ENCODE results near the gene METTL2B. TPM values are rescaled to one million over a fixed set of nuclear protein-coding genes. Genes with fewer than 3 reads are reported as not detected.
"Not testable (repeated sequence)": the region's sequence is repeated elsewhere in the genome, so short reads cannot be mapped to it uniquely, and the experiment has no call there.

The METTL2B gene
- total RNA-seq, 6 donors from 2014 or later = 17.8 to 24.5 (median 21.2) TPM

DNA sequence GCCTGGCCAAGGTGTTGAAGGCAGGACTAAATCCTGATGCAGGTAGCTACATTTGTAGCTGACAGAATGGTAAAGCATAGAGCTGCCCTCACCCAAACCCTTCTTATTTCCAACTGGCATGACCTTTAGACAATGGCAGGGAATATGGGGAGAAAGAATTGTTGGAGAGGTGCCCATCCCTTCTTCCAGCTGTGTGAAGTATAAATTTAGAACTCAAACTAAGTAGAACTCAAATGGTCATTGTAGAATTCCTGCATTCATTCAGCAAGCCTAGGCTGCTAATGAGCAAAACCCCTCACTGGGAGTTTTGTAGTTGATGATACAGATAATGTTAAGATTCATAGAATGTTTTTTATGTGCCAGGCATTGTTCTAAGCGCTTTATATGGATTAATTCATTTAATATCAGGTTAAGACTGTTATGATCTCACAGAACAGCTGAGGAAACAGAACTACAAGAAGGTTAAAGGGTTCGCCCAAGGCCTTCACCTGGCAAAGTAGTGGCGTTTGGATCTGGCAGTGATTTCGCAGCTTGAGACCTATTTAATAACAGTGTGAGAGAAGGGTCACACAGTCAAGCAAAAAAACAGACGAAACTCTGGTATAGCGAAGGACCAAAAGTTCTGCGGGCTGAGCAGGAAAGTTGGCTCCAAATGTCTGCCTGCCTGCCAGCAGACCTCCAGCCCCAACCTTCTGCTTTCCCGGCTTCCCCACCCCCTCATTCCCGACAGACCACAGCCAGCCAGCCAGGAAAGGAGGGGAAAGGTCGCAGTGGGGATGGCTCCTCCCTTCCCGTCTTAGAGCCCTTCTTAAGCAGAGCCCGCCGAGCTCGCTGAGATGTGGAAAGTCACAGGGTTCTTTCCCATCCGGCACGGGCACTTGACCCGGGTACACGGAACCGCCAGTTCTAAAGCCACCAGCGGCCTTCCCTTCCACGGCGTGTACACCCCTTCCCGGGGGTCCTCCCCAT lies 22.4 kb upstream of the METTL2B start:
- ATAC-seq (ENCODE audit: low FRiP score in 2 of 2) = peak; percentile 75 to 85
- 54 to 57% methylated on average over 19 to 23 of the region's 23 CpGs for WGBS, 2 donors
- TF ChIP-seq EP300 (IDR thresholded peaks at IDR 0.05) (peak in 3 of 4 donors; percentile 8 to 75 (median 52)), POLR2AphosphoS5 (IDR thresholded peaks at IDR 0.05) (peak; percentile 81 to 88)
- TF ChIP-seq, protein P1, sequence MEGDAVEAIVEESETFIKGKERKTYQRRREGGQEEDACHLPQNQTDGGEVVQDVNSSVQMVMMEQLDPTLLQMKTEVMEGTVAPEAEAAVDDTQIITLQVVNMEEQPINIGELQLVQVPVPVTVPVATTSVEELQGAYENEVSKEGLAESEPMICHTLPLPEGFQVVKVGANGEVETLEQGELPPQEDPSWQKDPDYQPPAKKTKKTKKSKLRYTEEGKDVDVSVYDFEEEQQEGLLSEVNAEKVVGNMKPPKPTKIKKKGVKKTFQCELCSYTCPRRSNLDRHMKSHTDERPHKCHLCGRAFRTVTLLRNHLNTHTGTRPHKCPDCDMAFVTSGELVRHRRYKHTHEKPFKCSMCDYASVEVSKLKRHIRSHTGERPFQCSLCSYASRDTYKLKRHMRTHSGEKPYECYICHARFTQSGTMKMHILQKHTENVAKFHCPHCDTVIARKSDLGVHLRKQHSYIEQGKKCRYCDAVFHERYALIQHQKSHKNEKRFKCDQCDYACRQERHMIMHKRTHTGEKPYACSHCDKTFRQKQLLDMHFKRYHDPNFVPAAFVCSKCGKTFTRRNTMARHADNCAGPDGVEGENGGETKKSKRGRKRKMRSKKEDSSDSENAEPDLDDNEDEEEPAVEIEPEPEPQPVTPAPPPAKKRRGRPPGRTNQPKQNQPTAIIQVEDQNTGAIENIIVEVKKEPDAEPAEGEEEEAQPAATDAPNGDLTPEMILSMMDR (IDR thresholded peaks at IDR 0.05) = no peak
- peak in 1 of 2 donors; percentile 75 for DNase-seq
- Histone ChIP-seq H3K36me3 (no peaks in the 10 kb centered on the region), H3K4me3 (no peak overlapping the region), H3K4me1 (peaks cover 15 to 33% (median 26%) of the 10 kb centered on the region in 4 donors), H3K27me3 (no peaks in the 10 kb centered on the region), H3K27ac (peak overlapping the region; percentile 87 to 92 (median 90)), H3K9me3 (no peaks in the 10 kb centered on the region)

DNA sequence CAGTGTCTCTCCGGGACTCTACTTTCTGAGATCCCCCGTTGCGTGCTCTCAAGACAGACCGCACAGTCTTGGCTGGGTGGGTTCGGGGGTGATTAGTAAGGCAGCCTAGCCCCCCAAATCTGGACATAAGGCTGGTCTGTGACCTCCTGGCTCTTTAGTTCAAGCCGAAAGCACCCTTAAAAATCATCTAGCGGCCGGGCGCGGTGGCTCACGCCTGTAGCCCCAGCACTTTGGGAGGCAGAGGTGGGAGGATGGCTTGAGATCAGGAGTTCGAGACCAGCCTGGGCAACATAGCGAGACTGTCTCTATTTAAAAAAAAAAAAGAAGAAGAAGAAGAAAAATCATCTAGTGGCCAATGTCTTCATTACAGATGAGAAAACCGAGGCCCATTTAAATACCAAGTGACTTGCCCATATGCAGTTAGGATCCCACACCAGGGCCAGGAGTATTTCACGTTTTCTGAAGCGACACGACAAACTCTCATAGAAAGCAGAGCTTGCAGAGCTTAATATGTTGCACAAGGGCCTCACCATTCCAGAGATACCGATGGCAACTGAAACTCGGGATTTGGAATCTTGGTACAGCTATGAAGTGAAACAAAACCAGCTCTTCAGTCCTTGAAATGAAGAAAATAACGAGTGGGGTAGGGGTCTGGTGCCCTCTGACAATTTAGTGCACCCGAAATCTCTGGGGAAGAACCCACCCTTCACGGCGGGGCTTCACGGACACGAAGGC lies 21.6 kb upstream of the METTL2B start:
- peak in 1 of 2 donors; percentile 39 for DNase-seq
- 55 to 56% methylated on average over 25 of the region's 25 CpGs for WGBS, 2 donors
- TF ChIP-seq, protein P1 (IDR thresholded peaks at IDR 0.05) = peak in 1 of 6 experiments; percentile 26
- no peak for TF ChIP-seq EP300 (IDR thresholded peaks at IDR 0.05)

DNA sequence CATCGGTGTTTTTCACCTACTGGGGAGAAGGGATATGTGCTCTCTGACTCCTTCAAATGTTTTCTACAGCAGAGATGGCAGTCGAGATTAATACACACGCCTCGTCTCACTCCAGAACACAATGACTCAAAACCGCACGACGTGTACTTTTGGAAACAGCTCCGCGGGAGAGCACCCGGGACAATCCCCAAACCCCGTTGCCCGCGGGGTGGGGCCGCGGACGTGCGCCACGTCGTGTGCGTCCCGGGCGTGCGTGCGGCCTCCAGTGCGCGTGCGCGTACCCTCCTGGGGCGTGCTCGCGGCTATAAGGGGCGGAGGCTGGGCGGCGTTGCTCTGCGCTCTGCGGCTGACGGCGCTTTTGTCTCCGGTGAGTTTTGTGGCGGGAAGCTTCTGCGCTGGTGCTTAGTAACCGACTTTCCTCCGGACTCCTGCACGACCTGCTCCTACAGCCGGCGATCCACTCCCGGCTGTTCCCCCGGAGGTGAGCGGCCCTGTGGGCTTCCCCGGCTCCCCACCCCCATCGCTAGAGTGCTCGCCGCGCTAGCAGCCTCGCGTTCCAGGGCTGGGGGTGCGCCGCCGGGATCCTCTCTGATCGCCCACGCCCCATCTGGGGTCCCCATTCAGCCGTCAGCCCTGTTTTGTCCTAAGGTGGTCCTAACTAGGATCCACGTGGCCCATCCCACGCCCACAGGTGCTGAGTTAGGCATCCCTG lies 20.8 kb upstream of the METTL2B start, which contains the start of gene HILPDA:
TSS of gene HILPDA (plus strand) at position 336 of the 712 bp plus-strand sequence. CDS start 1,391 bp downstream, outside the sequence.
- TF ChIP-seq, protein P1 (IDR thresholded peaks at IDR 0.05) = no peak
- peak; percentile 71 to 87 for TF ChIP-seq POLR2AphosphoS5 (IDR thresholded peaks at IDR 0.05)
- peak in 1 of 4 donors; percentile 50 for TF ChIP-seq EP300 (IDR thresholded peaks at IDR 0.05)
- peak in 3 of 4 donors; percentile 40 to 86 (median 78) for TF ChIP-seq POLR2A (IDR thresholded peaks at IDR 0.05)
- ATAC-seq (ENCODE audit: low FRiP score in 2 of 2) = peak; percentile 97 to 98
- Histone ChIP-seq H3K36me3 (no peaks in the 10 kb centered on the region), H3K9me3 (no peaks in the 10 kb centered on the region), H3K4me1 (peaks cover 19 to 40% (median 32%) of the 10 kb centered on the region in 4 donors), H3K27ac (peak within 1 kb of the TSS; percentile 87 to 92 (median 90)), H3K4me3 (peak within 1 kb of the TSS; percentile 75 to 94 (median 90)), H3K27me3 (no peaks in the 10 kb centered on the region)
- peak; percentile 93 to 99 for DNase-seq
- whole genome bisulfite sequencing, 2 donors = 0% methylated on average over 19 to 36 of the region's 64 CpGs

More for the DNA sequence above, 21.6 kb upstream of the METTL2B start:
- H3K27me3 ChIP-seq = no peaks in the 10 kb centered on the region
- no peak for ATAC-seq (ENCODE audit: low FRiP score in 2 of 2)
- H3K9me3 ChIP-seq = no peaks in the 10 kb centered on the region
- no peaks in the 10 kb centered on the region for H3K36me3 ChIP-seq
- H3K4me1 ChIP-seq = peaks cover 19 to 40% (median 32%) of the 10 kb centered on the region in 4 donors
- H3K27ac ChIP-seq = peak overlapping the region; percentile 87 to 92 (median 90)
- peak overlapping the region in 3 of 4 donors; percentile 90 to 94 (median 91) for H3K4me3 ChIP-seq

DNA sequence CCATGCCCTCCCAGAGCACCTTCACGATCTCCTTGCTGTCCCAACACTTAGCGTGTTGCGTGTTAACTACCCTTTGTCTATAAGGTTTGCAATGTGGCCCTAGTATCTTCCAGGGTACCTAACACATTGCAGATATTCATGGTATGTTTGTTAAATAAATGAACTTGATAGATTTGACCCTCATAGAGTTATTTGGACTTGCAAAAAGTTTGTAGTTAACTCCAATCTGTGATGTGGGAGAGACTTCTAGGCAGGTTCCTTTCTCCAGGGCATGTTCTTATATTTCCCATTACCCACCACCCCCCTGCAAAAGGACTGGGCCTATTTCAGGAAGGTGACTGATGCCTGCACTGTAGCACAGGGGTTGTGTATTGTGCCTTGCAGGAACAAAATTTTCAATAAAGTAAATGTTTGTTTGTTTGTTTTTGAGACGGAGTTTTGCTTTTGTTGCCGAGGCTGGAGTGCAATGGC lies 20.3 kb upstream of the METTL2B start:
- peaks cover 19 to 40% (median 32%) of the 10 kb centered on the region in 4 donors for H3K4me1 ChIP-seq
- DNase-seq (no peak), ATAC-seq (ENCODE audit: low FRiP score in 2 of 2) (no peak)
- no peaks in the 10 kb centered on the region for H3K9me3 ChIP-seq
- TF ChIP-seq POLR2A (IDR thresholded peaks at IDR 0.05) (no peak), EP300 (IDR thresholded peaks at IDR 0.05) (no peak), POLR2AphosphoS5 (IDR thresholded peaks at IDR 0.05) (no peak)
- TF ChIP-seq, protein P1 (IDR thresholded peaks at IDR 0.05) = no peak
- H3K36me3 ChIP-seq = no peaks in the 10 kb centered on the region
- peak overlapping the region; percentile 75 to 94 (median 90) for H3K4me3 ChIP-seq
- H3K27me3 ChIP-seq = no peaks in the 10 kb centered on the region
- H3K27ac ChIP-seq = peak overlapping the region; percentile 87 to 92 (median 90)
- WGBS, 2 donors = 4 to 9% methylated on average over 5 of the region's 5 CpGs

DNA sequence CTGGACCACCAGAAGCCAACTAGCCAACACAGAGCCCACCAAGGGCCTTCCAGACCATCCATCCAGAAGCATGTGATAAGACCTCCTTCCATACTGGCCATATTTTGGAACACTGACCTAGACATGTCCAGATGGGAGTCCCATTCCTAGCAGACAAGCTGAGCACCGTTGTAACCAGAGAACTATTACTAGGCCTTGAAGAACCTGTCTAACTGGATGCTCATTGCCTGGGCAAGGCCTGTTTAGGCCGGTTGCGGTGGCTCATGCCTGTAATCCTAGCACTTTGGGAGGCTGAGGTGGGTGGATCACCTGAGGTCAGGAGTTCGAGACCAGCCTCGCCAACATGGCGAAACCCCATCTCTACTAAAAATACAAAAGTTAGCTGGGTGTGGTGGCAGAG lies 19.2 kb upstream of the METTL2B start:
- not testable (repeated sequence) for H3K36me3 ChIP-seq; H3K4me3 ChIP-seq; H3K9me3 ChIP-seq; H3K27me3 ChIP-seq; DNase-seq; ATAC-seq (ENCODE audit: low FRiP score in 2 of 2); H3K27ac ChIP-seq
- H3K4me1 ChIP-seq = peaks cover 19 to 40% (median 32%) of the 10 kb centered on the region in 4 donors
- WGBS, 2 donors = 89 to 95% methylated on average over 5 to 6 of the region's 6 CpGs
